Sigmoid colon (tissue), 4 donors: ENCODE measurements around the gene SDK1.

Experiments
- EP300 ChIP-seq, 4 donors: sonication (generic); formaldehyde crosslinking; IDR thresholded peaks; one replicate each; pipeline ENCODE4 v1.6.1; 2017; ENCODE audit warnings: antibody characterized with exemption in 4 of 4
- TF ChIP-seq, protein P1 (sequence below), 4 experiments: fragments of 450-650 bp in 3 of 4; fragments of 200-600 bp in 1 of 4; IDR thresholded peaks; one replicate each; pipeline ENCODE4 v1.5.1; 2016 to 2019; ENCODE audit warnings: antibody characterized with exemption in 4 of 4, mild to moderate bottlenecking in 3 of 4, moderate library complexity in 2 of 4

- TF ChIP-seq EP300 (IDR thresholded peaks at IDR 0.05), result no peak
- TF ChIP-seq, protein P1, sequence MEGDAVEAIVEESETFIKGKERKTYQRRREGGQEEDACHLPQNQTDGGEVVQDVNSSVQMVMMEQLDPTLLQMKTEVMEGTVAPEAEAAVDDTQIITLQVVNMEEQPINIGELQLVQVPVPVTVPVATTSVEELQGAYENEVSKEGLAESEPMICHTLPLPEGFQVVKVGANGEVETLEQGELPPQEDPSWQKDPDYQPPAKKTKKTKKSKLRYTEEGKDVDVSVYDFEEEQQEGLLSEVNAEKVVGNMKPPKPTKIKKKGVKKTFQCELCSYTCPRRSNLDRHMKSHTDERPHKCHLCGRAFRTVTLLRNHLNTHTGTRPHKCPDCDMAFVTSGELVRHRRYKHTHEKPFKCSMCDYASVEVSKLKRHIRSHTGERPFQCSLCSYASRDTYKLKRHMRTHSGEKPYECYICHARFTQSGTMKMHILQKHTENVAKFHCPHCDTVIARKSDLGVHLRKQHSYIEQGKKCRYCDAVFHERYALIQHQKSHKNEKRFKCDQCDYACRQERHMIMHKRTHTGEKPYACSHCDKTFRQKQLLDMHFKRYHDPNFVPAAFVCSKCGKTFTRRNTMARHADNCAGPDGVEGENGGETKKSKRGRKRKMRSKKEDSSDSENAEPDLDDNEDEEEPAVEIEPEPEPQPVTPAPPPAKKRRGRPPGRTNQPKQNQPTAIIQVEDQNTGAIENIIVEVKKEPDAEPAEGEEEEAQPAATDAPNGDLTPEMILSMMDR (IDR thresholded peaks at IDR 0.05), result no peak
Measured at GRCh38 chr7:3573151-3573550, 272.1 kb downstream of the SDK1 start.
